Fibroblast of lung (primary cell): ENCODE data around the gene FAM81B. TPM values are rescaled to one million over a fixed set of nuclear protein-coding genes. Genes with fewer than 3 reads are reported as not detected.
A peak's percentile ranks its signal among the peaks of the same experiment; 100 is the strongest.

Experiments used
- DNase-seq, 2 donors: peaks; one replicate each; pipeline versions ENCODE4 v3.0.0 to v3.0.0-alpha.2; 2010; ENCODE audit warnings: low read depth in 2 of 2
- H2AFZ ChIP-seq: 2 replicates; pipeline ENCODE4 v1.5.1; 2012; ENCODE audit warnings: low read length, control low read depth, inconsistent platforms
- H3K27ac ChIP-seq: 2 replicates; pipeline ENCODE4 v1.5.1; 2011; ENCODE audit warnings: low read length, control low read depth; ENCODE audit not compliant: insufficient read depth
- H3K27me3 ChIP-seq: 2 replicates; pipeline ENCODE4 v1.5.1; 2011; ENCODE audit warnings: mild to moderate bottlenecking, low read length; ENCODE audit not compliant: control insufficient read depth, insufficient read depth
- H3K36me3 ChIP-seq: 2 replicates; pipeline ENCODE4 v1.5.1; 2011; ENCODE audit warnings: low read length; ENCODE audit not compliant: control insufficient read depth, insufficient read depth
- H3K4me1 ChIP-seq: 2 replicates; pipeline ENCODE4 v1.5.1; 2011; ENCODE audit warnings: low read length; ENCODE audit not compliant: control insufficient read depth, insufficient read depth; ENCODE audit errors: extremely low read depth
- H3K4me2 ChIP-seq: 2 replicates; pipeline ENCODE4 v1.5.1; 2011; ENCODE audit warnings: low read length, control low read depth; ENCODE audit not compliant: insufficient read depth; ENCODE audit errors: extremely low read depth
- H3K4me3 ChIP-seq, 4 experiments: fragments of 200-600 bp in 1 of 4; sonication (generic) in 1 of 4; replicated peaks in 1 of 4; 2 replicates each; pipeline ENCODE4 v1.5.1; 2011 to 2016; ENCODE audit warnings: low read length in 4 of 4, low read depth in 3 of 4, mild to moderate bottlenecking in 3 of 4, control low read depth in 2 of 4, inconsistent platforms in 1 of 4, mixed read lengths in 1 of 4; ENCODE audit not compliant: insufficient read depth in 1 of 4; ENCODE audit errors: control extremely low read depth in 1 of 4
- H3K79me2 ChIP-seq: 2 replicates; pipeline ENCODE4 v1.5.1; 2012; ENCODE audit warnings: mild to moderate bottlenecking, low read length, inconsistent platforms; ENCODE audit not compliant: control insufficient read depth, insufficient read depth
- H3K9ac ChIP-seq: 2 replicates; pipeline ENCODE4 v1.5.1; 2011; ENCODE audit warnings: mild to moderate bottlenecking, low read length, control low read depth; ENCODE audit not compliant: insufficient read depth
- H3K9me3 ChIP-seq: 2 replicates; pipeline ENCODE4 v1.5.1; 2012; ENCODE audit warnings: low read depth, low read length; ENCODE audit not compliant: control insufficient read depth, insufficient read depth
- H4K20me1 ChIP-seq: 2 replicates; pipeline ENCODE4 v1.5.1; 2011; ENCODE audit warnings: low read length; ENCODE audit not compliant: control insufficient read depth, insufficient read depth; ENCODE audit errors: extremely low read depth
- CTCF ChIP-seq, 2 donors: IDR thresholded peaks in 1 of 2; conservative IDR thresholded peaks in 1 of 2; 1 replicate in 1 of 2; 2 replicates in 1 of 2; pipeline ENCODE4 v1.5.1; 2011 to 2012; ENCODE audit warnings: low read length in 2 of 2, control low read depth in 1 of 2, inconsistent platforms in 1 of 2, low read depth in 1 of 2, mild to moderate bottlenecking in 1 of 2
- EZH2 ChIP-seq: IDR thresholded peaks from 2 replicates; pipeline ENCODE4 v1.5.1; 2012; ENCODE audit warnings: low read length, control low read depth, mild to moderate bottlenecking; ENCODE audit errors: missing control alignments
- polyA plus RNA-seq, 2 donors: library from polyadenylated mRNA; depleted of rRNA in 1 of 2; stranded (reverse) in 1 of 2; unstranded in 1 of 2; fragments of >200 nt; gene quantifications; 2 replicates each; pipeline ENCODE4 v1.2.1, GENCODE V29; 2011 to 2012; ENCODE audit warnings: missing spikeins in 1 of 2
- total RNA-seq: library from RNA; depleted of rRNA; stranded (reverse); fragments of >200 nt; gene quantifications from 2 replicates; pipeline ENCODE4 v1.2.1, GENCODE V29; 2014

The FAM81B gene
- total and polyA plus RNA-seq, 2 donors (not counting 1 experiment from before 2014, with no cell fraction given): not detected

- no peaks in the 10 kb centered on the region for H3K4me1 ChIP-seq
- DNase-seq: no peak
- TF ChIP-seq CTCF (conservative IDR thresholded peaks at IDR 0.05 in 1 of 2, IDR thresholded peaks at IDR 0.05 in 1 of 2; ENCODE audit: low read depth in 1 of 2, low read length in 2 of 2): no peak
- no peak for TF ChIP-seq EZH2
Measured at GRCh38 chr5:95369782-95370181, 21.4 kb upstream of the FAM81B start.

GRCh38 chr5:95374061-95374460 lies 17.1 kb upstream of the FAM81B start:
- no peak overlapping the region for H3K27ac ChIP-seq
- no peak overlapping the region for H3K9ac ChIP-seq
- TF ChIP-seq EZH2 (no peak), CTCF (conservative IDR thresholded peaks at IDR 0.05 in 1 of 2, IDR thresholded peaks at IDR 0.05 in 1 of 2; ENCODE audit: low read depth in 1 of 2, low read length in 2 of 2) (no peak)
- no peaks in the 10 kb centered on the region for H4K20me1 ChIP-seq
- no peaks in the 10 kb centered on the region for H3K4me1 ChIP-seq
- H3K27me3 ChIP-seq: peaks cover 2% of the 10 kb centered on the region
- H2AFZ ChIP-seq: no peak overlapping the region
- H3K36me3 ChIP-seq: no peaks in the 10 kb centered on the region
- no peaks in the 10 kb centered on the region for H3K79me2 ChIP-seq
- H3K4me2 ChIP-seq: no peak overlapping the region
- H3K9me3 ChIP-seq: no peaks in the 10 kb centered on the region
- no peak overlapping the region for H3K4me3 ChIP-seq
- DNase-seq: no peak

More at GRCh38 chr5:95369782-95370181, 21.4 kb upstream of the FAM81B start:
- Histone ChIP-seq H3K79me2 (no peaks in the 10 kb centered on the region), H3K9me3 (no peaks in the 10 kb centered on the region), H3K36me3 (no peaks in the 10 kb centered on the region), H3K9ac (no peak overlapping the region), H4K20me1 (no peaks in the 10 kb centered on the region), H2AFZ (no peak overlapping the region), H3K27me3 (peaks cover 2% of the 10 kb centered on the region), H3K4me2 (no peak overlapping the region), H3K4me3 (no peak overlapping the region), H3K27ac (no peak overlapping the region)

- DNase-seq: peak in 1 of 2 donors; percentile 20
Measured at GRCh38 chr5:95375591-95375990, 15.6 kb upstream of the FAM81B start.

More at GRCh38 chr5:95375591-95375990, 15.6 kb upstream of the FAM81B start:
- Histone ChIP-seq H3K36me3 (no peaks in the 10 kb centered on the region), H3K9ac (no peak overlapping the region), H3K4me3 (no peak overlapping the region), H3K4me1 (no peaks in the 10 kb centered on the region), H3K9me3 (no peaks in the 10 kb centered on the region), H3K27ac (no peak overlapping the region), H4K20me1 (no peaks in the 10 kb centered on the region), H2AFZ (no peak overlapping the region), H3K79me2 (no peaks in the 10 kb centered on the region), H3K4me2 (no peak overlapping the region), H3K27me3 (no peaks in the 10 kb centered on the region)
- TF ChIP-seq EZH2 (no peak), CTCF (conservative IDR thresholded peaks at IDR 0.05 in 1 of 2, IDR thresholded peaks at IDR 0.05 in 1 of 2; ENCODE audit: low read depth in 1 of 2, low read length in 2 of 2) (no peak)
